Measurements from ENCODE around the gene HSPA4L. TPM values are rescaled to one million over a fixed set of nuclear protein-coding genes. Genes with fewer than 3 reads are reported as not detected.

Gene HSPA4L
- total and polyA plus RNA-seq, 2 donors (not counting 3 experiments of a cell fraction or from before 2014, with no cell fraction given): 1.3 to 12.4 TPM

GRCh38 chr4:127870281-127870680 is 88.2 kb downstream of the HSPA4L start:
- TF ChIP-seq POLR2A (IDR thresholded peaks at IDR 0.05; ENCODE audit: low read depth, low read length) (no peak), MYC (IDR thresholded peaks at IDR 0.05; ENCODE audit: low read depth, low read length) (no peak), EZH2 (IDR thresholded peaks at IDR 0.05; ENCODE audit: borderline replicate concordance, low read depth, low read length, severe bottlenecking) (no peak), GATA2 (IDR thresholded peaks at IDR 0.05; ENCODE audit: insufficient read depth, insufficient read length, low read depth, low read length) (no peak), JUN (IDR thresholded peaks at IDR 0.05; ENCODE audit: borderline replicate concordance, insufficient read depth, insufficient read length, low read depth) (no peak)
- TF ChIP-seq, protein P1, sequence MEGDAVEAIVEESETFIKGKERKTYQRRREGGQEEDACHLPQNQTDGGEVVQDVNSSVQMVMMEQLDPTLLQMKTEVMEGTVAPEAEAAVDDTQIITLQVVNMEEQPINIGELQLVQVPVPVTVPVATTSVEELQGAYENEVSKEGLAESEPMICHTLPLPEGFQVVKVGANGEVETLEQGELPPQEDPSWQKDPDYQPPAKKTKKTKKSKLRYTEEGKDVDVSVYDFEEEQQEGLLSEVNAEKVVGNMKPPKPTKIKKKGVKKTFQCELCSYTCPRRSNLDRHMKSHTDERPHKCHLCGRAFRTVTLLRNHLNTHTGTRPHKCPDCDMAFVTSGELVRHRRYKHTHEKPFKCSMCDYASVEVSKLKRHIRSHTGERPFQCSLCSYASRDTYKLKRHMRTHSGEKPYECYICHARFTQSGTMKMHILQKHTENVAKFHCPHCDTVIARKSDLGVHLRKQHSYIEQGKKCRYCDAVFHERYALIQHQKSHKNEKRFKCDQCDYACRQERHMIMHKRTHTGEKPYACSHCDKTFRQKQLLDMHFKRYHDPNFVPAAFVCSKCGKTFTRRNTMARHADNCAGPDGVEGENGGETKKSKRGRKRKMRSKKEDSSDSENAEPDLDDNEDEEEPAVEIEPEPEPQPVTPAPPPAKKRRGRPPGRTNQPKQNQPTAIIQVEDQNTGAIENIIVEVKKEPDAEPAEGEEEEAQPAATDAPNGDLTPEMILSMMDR (IDR thresholded peaks at IDR 0.05; ENCODE audit: extremely low read depth in 1 of 2, insufficient read depth in 1 of 2, low read depth in 1 of 2, low read length in 2 of 2): no peak
- no peak for DNase-seq (ENCODE audit: low read depth, low spot score)
- peaks cover 12% of the 10 kb centered on the region for H3K4me1 ChIP-seq (ENCODE audit: control insufficient read depth, extremely low read depth, insufficient read depth, low read length)
- dilution Hi-C loops (cut with MboI; ENCODE audit: extremely low pct_ligation_motif_present, low sequenced_read_pairs): no loop called here
- no peaks in the 10 kb centered on the region for H3K27me3 ChIP-seq (ENCODE audit: control insufficient read depth in 2 of 2, insufficient read depth in 2 of 2, low read length in 2 of 2)
- no TSS peak for BruUV-seq (replicated peaks)
- no peak overlapping the region for H3K9ac ChIP-seq (replicated peaks; ENCODE audit: extremely low read depth, insufficient read depth, low read length)
- no peaks in the 10 kb centered on the region for H3K79me2 ChIP-seq (ENCODE audit: control insufficient read depth, insufficient read depth, low read length)
- H3K36me3 ChIP-seq (ENCODE audit: control insufficient read depth in 2 of 2, extremely low read depth in 1 of 2, insufficient read depth in 2 of 2, low read length in 2 of 2): no peaks in the 10 kb centered on the region
- peak overlapping the region; percentile 30 for H3K4me2 ChIP-seq (ENCODE audit: insufficient read depth, low read length)
- ChIA-PET CTCF (interaction anchor here (1.7 kb wide), 1 partner anchor 11 kb away, joined by 4 read pairs; the partner anchor contains the start of gene PLK4), POLR2A (no interaction called here)
- H3K4me3 ChIP-seq (replicated peaks in 1 of 3; ENCODE audit: insufficient read depth in 1 of 3, low read depth in 1 of 3, low read length in 3 of 3): no peak overlapping the region
- H2AFZ ChIP-seq (ENCODE audit: low read depth, low read length): no peak overlapping the region
- H3K9me1 ChIP-seq (replicated peaks; ENCODE audit: control insufficient read depth, extremely low read depth, insufficient read depth, low read length): no peaks in the 10 kb centered on the region
- intact Hi-C loops (cut with micrococcal nuclease): no loop called here
- no peaks in the 10 kb centered on the region for H3K9me3 ChIP-seq (replicated peaks; ENCODE audit: control insufficient read depth, insufficient read depth, low read length)
- H3K27ac ChIP-seq (ENCODE audit: insufficient read depth, low read depth, low read length): no peak overlapping the region
- H4K20me1 ChIP-seq (replicated peaks; ENCODE audit: control insufficient read depth, extremely low read depth, insufficient read depth, low read length): no peaks in the 10 kb centered on the region
- no peak for FAIRE-seq

DNA sequence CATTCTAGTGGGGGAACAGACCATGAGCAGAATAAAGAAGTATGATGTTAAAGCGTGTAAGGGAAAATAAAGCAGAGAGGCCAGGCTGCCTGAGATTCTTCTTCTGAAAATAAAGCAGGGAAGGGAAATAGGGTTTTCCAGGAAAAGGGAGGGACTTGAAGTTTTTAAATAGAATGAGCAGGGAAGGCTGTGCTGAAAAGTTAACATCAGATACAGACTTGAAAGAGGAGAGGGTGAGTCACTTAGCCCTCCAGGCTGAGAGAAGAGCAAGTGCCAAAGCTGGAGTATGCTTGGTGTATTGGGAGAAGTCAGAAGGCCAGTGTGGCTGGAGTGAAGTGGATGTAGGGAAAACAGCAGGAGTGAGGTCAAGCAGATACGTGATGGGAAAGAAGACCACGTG is 88.6 kb downstream of the HSPA4L start:
- peak overlapping the region; percentile 30 for H3K4me2 ChIP-seq (ENCODE audit: insufficient read depth, low read length)
- H3K4me1 ChIP-seq (ENCODE audit: control insufficient read depth, extremely low read depth, insufficient read depth, low read length): peaks cover 12% of the 10 kb centered on the region
- no TSS peak for BruUV-seq (replicated peaks)
- intact Hi-C loops (cut with micrococcal nuclease) (no loop called here), dilution Hi-C loops (cut with MboI; ENCODE audit: extremely low pct_ligation_motif_present, low sequenced_read_pairs) (no loop called here)
- H3K27ac ChIP-seq (ENCODE audit: insufficient read depth, low read depth, low read length): peak overlapping the region; percentile 2
- H4K20me1 ChIP-seq (replicated peaks; ENCODE audit: control insufficient read depth, extremely low read depth, insufficient read depth, low read length): no peaks in the 10 kb centered on the region
- no peak overlapping the region for H3K9ac ChIP-seq (replicated peaks; ENCODE audit: extremely low read depth, insufficient read depth, low read length)
- DNase-seq (ENCODE audit: low read depth, low spot score): peak; percentile 85
- TF ChIP-seq GATA2 (IDR thresholded peaks at IDR 0.05; ENCODE audit: insufficient read depth, insufficient read length, low read depth, low read length) (no peak), FOS (IDR thresholded peaks at IDR 0.05; ENCODE audit: borderline replicate concordance, insufficient read depth, low read length) (peak; percentile 50), POLR2A (IDR thresholded peaks at IDR 0.05; ENCODE audit: low read depth, low read length) (no peak), MYC (IDR thresholded peaks at IDR 0.05; ENCODE audit: low read depth, low read length) (no peak), POLR2AphosphoS5 (IDR thresholded peaks at IDR 0.05; ENCODE audit: insufficient read depth, low read depth, low read length) (no peak), EZH2 (IDR thresholded peaks at IDR 0.05; ENCODE audit: borderline replicate concordance, low read depth, low read length, severe bottlenecking) (no peak), JUN (IDR thresholded peaks at IDR 0.05; ENCODE audit: borderline replicate concordance, insufficient read depth, insufficient read length, low read depth) (peak; percentile 30)
- TF ChIP-seq, protein P1 (IDR thresholded peaks at IDR 0.05; ENCODE audit: extremely low read depth in 1 of 2, insufficient read depth in 1 of 2, low read depth in 1 of 2, low read length in 2 of 2): no peak
- TF ChIP-seq, protein P2, sequence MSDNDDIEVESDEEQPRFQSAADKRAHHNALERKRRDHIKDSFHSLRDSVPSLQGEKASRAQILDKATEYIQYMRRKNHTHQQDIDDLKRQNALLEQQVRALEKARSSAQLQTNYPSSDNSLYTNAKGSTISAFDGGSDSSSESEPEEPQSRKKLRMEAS (IDR thresholded peaks at IDR 0.05; ENCODE audit: insufficient read depth, insufficient read length): peak; percentile 42
- H3K79me2 ChIP-seq (ENCODE audit: control insufficient read depth, insufficient read depth, low read length): no peaks in the 10 kb centered on the region
- ChIA-PET POLR2A (no interaction called here), CTCF (interaction anchor here (1.5 to 1.7 kb wide), 2 partner anchors 11 to 89 kb away, joined by 3 to 4 read pairs; partner anchors contain the start of genes HSPA4L and PLK4)
- H3K9me1 ChIP-seq (replicated peaks; ENCODE audit: control insufficient read depth, extremely low read depth, insufficient read depth, low read length): no peaks in the 10 kb centered on the region
- H3K4me3 ChIP-seq (replicated peaks in 1 of 3; ENCODE audit: insufficient read depth in 1 of 3, low read depth in 1 of 3, low read length in 3 of 3): no peak overlapping the region
- H3K36me3 ChIP-seq (ENCODE audit: control insufficient read depth in 2 of 2, extremely low read depth in 1 of 2, insufficient read depth in 2 of 2, low read length in 2 of 2): no peaks in the 10 kb centered on the region
- H3K27me3 ChIP-seq (ENCODE audit: control insufficient read depth in 2 of 2, insufficient read depth in 2 of 2, low read length in 2 of 2): no peaks in the 10 kb centered on the region
- no peaks in the 10 kb centered on the region for H3K9me3 ChIP-seq (replicated peaks; ENCODE audit: control insufficient read depth, insufficient read depth, low read length)
- H2AFZ ChIP-seq (ENCODE audit: low read depth, low read length): peak overlapping the region; percentile 68
- FAIRE-seq: peak; percentile 93

All from endothelial cell of umbilical vein (primary cell).